Smooth muscle cell of the brain vasculature (primary cell): ENCODE results near the gene PTPRCAP.
A peak's percentile ranks its signal among the peaks of the same experiment; 100 is the strongest.
"Not testable (repeated sequence)": the region's sequence is repeated elsewhere in the genome, so short reads cannot be mapped to it uniquely, and the experiment has no call there.

Experiments
- DNase-seq: peaks from one replicate; pipeline ENCODE4 v3.0.0-alpha.2; 2012; ENCODE audit warnings: low read depth, low spot score

The PTPRCAP gene

GRCh38 chr11:67409781-67410368 lies 27.6 kb downstream of the PTPRCAP start:
- DNase-seq: no peak

- DNase-seq: no peak
Measured at GRCh38 chr11:67409261-67409666, 28.2 kb downstream of the PTPRCAP start.

- DNase-seq: no peak
Measured at GRCh38 chr11:67408437-67409200, 28.9 kb downstream of the PTPRCAP start.

- DNase-seq: no peak
Measured at GRCh38 chr11:67407688-67408163, 29.8 kb downstream of the PTPRCAP start.

GRCh38 chr11:67406969-67407687 lies 30.4 kb downstream of the PTPRCAP start:
- DNase-seq: no peak

- DNase-seq: no peak
Measured at GRCh38 chr11:67406420-67406968, 31.0 kb downstream of the PTPRCAP start.

- no peak for DNase-seq
Measured at GRCh38 chr11:67405688-67406339, 31.7 kb downstream of the PTPRCAP start.

GRCh38 chr11:67405196-67405567 lies 32.3 kb downstream of the PTPRCAP start:
- DNase-seq: no peak

GRCh38 chr11:67404515-67405195 lies 32.8 kb downstream of the PTPRCAP start:
- no peak for DNase-seq

- DNase-seq: not testable (repeated sequence)
Measured at GRCh38 chr11:67403085-67403484, 34.4 kb downstream of the PTPRCAP start.

GRCh38 chr11:67402192-67402839 lies 35.2 kb downstream of the PTPRCAP start:
- not testable (repeated sequence) for DNase-seq

GRCh38 chr11:67401495-67402191 lies 35.8 kb downstream of the PTPRCAP start, which contains the start of gene PPP1CA:
Gene PPP1CA (minus strand): TSS chr11:67401858. CDS start chr11:67401782, 76 bp downstream.
- peak; percentile 69 for DNase-seq

GRCh38 chr11:67400942-67401494 lies 36.5 kb downstream of the PTPRCAP start:
- DNase-seq: no peak

GRCh38 chr11:67400251-67400941 lies 37.1 kb downstream of the PTPRCAP start:
- no peak for DNase-seq

GRCh38 chr11:67398661-67399563 lies 38.6 kb downstream of the PTPRCAP start:
- DNase-seq: no peak

- no peak for DNase-seq
Measured at GRCh38 chr11:67397986-67398660, 39.4 kb downstream of the PTPRCAP start.

GRCh38 chr11:67397536-67397935 lies 39.9 kb downstream of the PTPRCAP start:
- no peak for DNase-seq
